Measurements from ENCODE around the gene CLP1. TPM values are rescaled to one million over a fixed set of nuclear protein-coding genes. Genes with fewer than 3 reads are reported as not detected.

Gene CLP1
- total RNA-seq, 2 experiments from 2014 or later: 21.8 to 24.2 TPM

GRCh38 chr11:57663975-57664374, 6.4 kb downstream of the CLP1 start:
- H3K4me3 Mint-ChIP-seq: no peak overlapping the region
- intact Hi-C loops (cut with DNase I, micrococcal nuclease): loop anchor here in 1 of 2 experiments (10.0 kb wide), 1 partner anchor 861 kb away; no protein-coding TSS in a partner anchor

GRCh38 chr11:57667117-57667735, 9.7 kb downstream of the CLP1 start:
- H3K4me3 ChIP-seq (ENCODE audit: low read length): peak overlapping the region; percentile 87
- intact Hi-C loops (cut with DNase I, micrococcal nuclease): loop anchor here (1.0 to 10.0 kb wide), 8 partner anchors 10 to 1475 kb away; partner anchors contain the start of genes CLP1 (in 1 of the 2), FAM111A (in 1 of the 2), MED19 (in 1 of the 2) and P2RX3 (in 1 of the 2)
- CTCF ChIA-PET: interaction anchor here (0.8 to 1.5 kb wide), 4 partner anchors 23 to 1468 kb away, joined by 3 read pairs; no protein-coding TSS in a partner anchor
- Mint-ChIP-seq H3K4me1 (ENCODE audit: low read depth) (peaks cover 55% of the 10 kb centered on the region), H3K4me3 (peak overlapping the region; percentile 89), H3K36me3 (ENCODE audit: low read depth) (peaks cover 42% of the 10 kb centered on the region), H3K27me3 (no peaks in the 10 kb centered on the region), H3K9me3 (no peaks in the 10 kb centered on the region), H3K27ac (peak overlapping the region; percentile 95)
- POLR2A ChIA-PET: interaction anchor here (0.8 to 2.2 kb wide), 14 partner anchors 8 to 1894 kb away, joined by 3 to 20 read pairs (median 4); partner anchors contain the start of genes CLP1, MED19, SELENOH and TMX2
- H3K4me1 ChIP-seq (ENCODE audit: insufficient read depth, low read length): peaks cover 30% of the 10 kb centered on the region
- H3K27ac ChIP-seq (ENCODE audit: low read depth in 1 of 2, low read length in 2 of 2): peak overlapping the region; percentile 98
- peaks cover 22% of the 10 kb centered on the region for H3K36me3 ChIP-seq (ENCODE audit: insufficient read depth, low read length)
- H3K9me3 ChIP-seq (ENCODE audit: control insufficient read depth in 1 of 2, insufficient read depth in 1 of 2, low read length in 2 of 2): no peaks in the 10 kb centered on the region
- DNase-seq (peak in 13 of 14 experiments; percentile 83 to 99 (median 91)), ATAC-seq (ENCODE audit: poor library complexity) (peak; percentile 73)
- TF ChIP-seq, protein P1, sequence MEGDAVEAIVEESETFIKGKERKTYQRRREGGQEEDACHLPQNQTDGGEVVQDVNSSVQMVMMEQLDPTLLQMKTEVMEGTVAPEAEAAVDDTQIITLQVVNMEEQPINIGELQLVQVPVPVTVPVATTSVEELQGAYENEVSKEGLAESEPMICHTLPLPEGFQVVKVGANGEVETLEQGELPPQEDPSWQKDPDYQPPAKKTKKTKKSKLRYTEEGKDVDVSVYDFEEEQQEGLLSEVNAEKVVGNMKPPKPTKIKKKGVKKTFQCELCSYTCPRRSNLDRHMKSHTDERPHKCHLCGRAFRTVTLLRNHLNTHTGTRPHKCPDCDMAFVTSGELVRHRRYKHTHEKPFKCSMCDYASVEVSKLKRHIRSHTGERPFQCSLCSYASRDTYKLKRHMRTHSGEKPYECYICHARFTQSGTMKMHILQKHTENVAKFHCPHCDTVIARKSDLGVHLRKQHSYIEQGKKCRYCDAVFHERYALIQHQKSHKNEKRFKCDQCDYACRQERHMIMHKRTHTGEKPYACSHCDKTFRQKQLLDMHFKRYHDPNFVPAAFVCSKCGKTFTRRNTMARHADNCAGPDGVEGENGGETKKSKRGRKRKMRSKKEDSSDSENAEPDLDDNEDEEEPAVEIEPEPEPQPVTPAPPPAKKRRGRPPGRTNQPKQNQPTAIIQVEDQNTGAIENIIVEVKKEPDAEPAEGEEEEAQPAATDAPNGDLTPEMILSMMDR (IDR thresholded peaks at IDR 0.05): no peak
- H3K27me3 ChIP-seq (ENCODE audit: control insufficient read depth in 1 of 2, insufficient read depth in 2 of 2, low read length in 2 of 2): no peaks in the 10 kb centered on the region

More at GRCh38 chr11:57663975-57664374, 6.4 kb downstream of the CLP1 start:
- H3K4me3 ChIP-seq (ENCODE audit: low read length): no peak overlapping the region
- CTCF ChIA-PET: no interaction called here
- TF ChIP-seq, protein P1 (IDR thresholded peaks at IDR 0.05): no peak
- DNase-seq (no peak), ATAC-seq (ENCODE audit: poor library complexity) (no peak)
- H3K27me3 ChIP-seq (ENCODE audit: control insufficient read depth in 1 of 2, insufficient read depth in 2 of 2, low read length in 2 of 2): no peaks in the 10 kb centered on the region
- no peaks in the 10 kb centered on the region for H3K27me3 Mint-ChIP-seq
- no peaks in the 10 kb centered on the region for H3K9me3 ChIP-seq (ENCODE audit: control insufficient read depth in 1 of 2, insufficient read depth in 1 of 2, low read length in 2 of 2)
- peaks cover 26% of the 10 kb centered on the region for H3K4me1 Mint-ChIP-seq (ENCODE audit: low read depth)
- peaks cover 38% of the 10 kb centered on the region for H3K36me3 ChIP-seq (ENCODE audit: insufficient read depth, low read length)
- H3K36me3 Mint-ChIP-seq (ENCODE audit: low read depth): peaks cover 58% of the 10 kb centered on the region
- no peaks in the 10 kb centered on the region for H3K9me3 Mint-ChIP-seq
- H3K4me1 ChIP-seq (ENCODE audit: insufficient read depth, low read length): peaks cover 16% of the 10 kb centered on the region
- H3K27ac Mint-ChIP-seq: peak overlapping the region; percentile 69
- H3K27ac ChIP-seq (ENCODE audit: low read depth in 1 of 2, low read length in 2 of 2): no peak overlapping the region
- POLR2A ChIA-PET: no interaction called here

GRCh38 chr11:57667736-57668433, 10.3 kb downstream of the CLP1 start, which contains the start of gene ZDHHC5:
ZDHHC5 (plus strand) TSS chr11:57668114; CDS start chr11:57673091, 4,977 bp downstream.
- peak within 1 kb of the TSS; percentile 95 for H3K27ac Mint-ChIP-seq
- H3K36me3 Mint-ChIP-seq (ENCODE audit: low read depth): peaks cover 42% of the 10 kb centered on the region
- CTCF ChIA-PET: interaction anchor here (0.9 kb wide), 1 partner anchor 27 kb away, joined by 3 read pairs; no protein-coding TSS in a partner anchor

More at GRCh38 chr11:57667736-57668433, 10.3 kb downstream of the CLP1 start, which contains the start of gene ZDHHC5:
- no peaks in the 10 kb centered on the region for H3K27me3 Mint-ChIP-seq
- H3K36me3 ChIP-seq (ENCODE audit: insufficient read depth, low read length): peaks cover 22% of the 10 kb centered on the region
- H3K27me3 ChIP-seq (ENCODE audit: control insufficient read depth in 1 of 2, insufficient read depth in 2 of 2, low read length in 2 of 2): no peaks in the 10 kb centered on the region
- POLR2A ChIA-PET: interaction anchor here (0.6 to 2.2 kb wide), 12 partner anchors 9 to 910 kb away, joined by 3 to 20 read pairs (median 4); partner anchors contain the start of genes CLP1, MED19, SELENOH and TMX2
- peak within 1 kb of the TSS; percentile 98 for H3K27ac ChIP-seq (ENCODE audit: low read depth in 1 of 2, low read length in 2 of 2)
- H3K4me1 ChIP-seq (ENCODE audit: insufficient read depth, low read length): peaks cover 32% of the 10 kb centered on the region
- no peaks in the 10 kb centered on the region for H3K9me3 Mint-ChIP-seq
- H3K9me3 ChIP-seq (ENCODE audit: control insufficient read depth in 1 of 2, insufficient read depth in 1 of 2, low read length in 2 of 2): no peaks in the 10 kb centered on the region
- ATAC-seq (ENCODE audit: poor library complexity) (peak; percentile 83), DNase-seq (peak; percentile 98 to 100 (median 100))
- H3K4me1 Mint-ChIP-seq (ENCODE audit: low read depth): peaks cover 55% of the 10 kb centered on the region
- peak within 1 kb of the TSS; percentile 89 for H3K4me3 Mint-ChIP-seq
- TF ChIP-seq, protein P1 (IDR thresholded peaks at IDR 0.05): peak; percentile 52
- peak within 1 kb of the TSS; percentile 87 for H3K4me3 ChIP-seq (ENCODE audit: low read length)
- intact Hi-C loops (cut with DNase I, micrococcal nuclease): loop anchor here (1.0 to 10.0 kb wide), 10 partner anchors 11 to 1474 kb away; partner anchors contain the start of genes MED19 (in 2 of the 2), SELENOH (in 2 of the 2), TMX2 (in 2 of the 2) and CLP1 (in 1 of the 2)
